ENCODE results near the gene NOL9. TPM values are rescaled to one million over a fixed set of nuclear protein-coding genes. Genes with fewer than 3 reads are reported as not detected.
A peak's percentile ranks its signal among the peaks of the same experiment; 100 is the strongest.
"Not testable (repeated sequence)": the region's sequence is repeated elsewhere in the genome, so short reads cannot be mapped to it uniquely, and the experiment has no call there.

The NOL9 gene
- total RNA-seq, 4 donors from 2014 or later: 13.1 to 35.9 (median 23.3) TPM

DNA sequence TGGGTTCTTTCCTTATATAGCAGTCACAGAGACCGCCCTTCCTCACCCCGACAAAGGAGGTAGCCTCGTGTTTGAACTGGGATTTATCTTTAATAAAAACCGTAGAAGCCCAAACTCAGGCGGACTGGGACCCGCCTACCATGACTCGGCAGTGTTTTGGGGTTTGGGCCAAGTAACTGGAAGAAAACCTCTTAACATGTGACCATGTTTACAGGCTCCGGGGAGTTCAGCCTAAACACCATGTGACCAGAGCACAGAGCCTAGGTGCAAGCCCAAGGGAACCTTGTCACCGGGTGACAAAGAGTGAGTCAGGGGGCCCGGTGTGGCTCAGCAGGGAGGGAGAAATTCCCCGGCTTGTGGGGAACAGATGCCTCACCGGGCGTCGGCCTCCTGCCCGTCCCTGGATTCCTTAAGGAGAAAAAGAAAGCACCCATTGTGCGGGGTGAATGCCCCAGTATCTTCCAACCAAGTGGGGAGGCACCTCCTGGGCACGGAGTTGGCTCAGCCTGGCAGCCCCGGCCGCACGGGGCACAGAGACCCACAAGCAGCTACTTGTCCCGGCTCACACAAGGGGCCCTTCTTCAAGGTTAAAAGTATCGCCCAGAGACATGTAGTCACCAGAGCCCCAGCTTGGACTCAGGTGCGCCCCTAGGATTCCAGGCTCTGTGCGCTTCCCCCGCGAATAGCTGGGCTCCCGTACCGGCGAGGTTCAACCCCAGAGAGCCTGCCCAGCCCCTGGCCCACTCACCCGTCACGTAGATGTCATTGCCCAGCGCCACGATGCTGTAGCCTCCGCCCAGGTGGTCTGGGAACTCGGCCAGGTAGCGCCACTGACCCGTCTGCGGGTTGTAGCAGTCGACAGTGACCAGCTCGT lies 47.0 kb upstream of the NOL9 start:
- intact Hi-C loops (cut with DNase I; ENCODE audit: low total_unique reads): no loop called here
- DNase-seq (ENCODE audit: low spot score in 2 of 2): peak; percentile 95 to 96
- peak overlapping the region; percentile 97 for H3K4me3 ChIP-seq (ENCODE audit: low read depth, poor library complexity, severe bottlenecking)
- WGBS, 2 donors: 0 to 1% methylated on average over 22 to 26 of the region's 40 CpGs
- TF ChIP-seq, protein P1, sequence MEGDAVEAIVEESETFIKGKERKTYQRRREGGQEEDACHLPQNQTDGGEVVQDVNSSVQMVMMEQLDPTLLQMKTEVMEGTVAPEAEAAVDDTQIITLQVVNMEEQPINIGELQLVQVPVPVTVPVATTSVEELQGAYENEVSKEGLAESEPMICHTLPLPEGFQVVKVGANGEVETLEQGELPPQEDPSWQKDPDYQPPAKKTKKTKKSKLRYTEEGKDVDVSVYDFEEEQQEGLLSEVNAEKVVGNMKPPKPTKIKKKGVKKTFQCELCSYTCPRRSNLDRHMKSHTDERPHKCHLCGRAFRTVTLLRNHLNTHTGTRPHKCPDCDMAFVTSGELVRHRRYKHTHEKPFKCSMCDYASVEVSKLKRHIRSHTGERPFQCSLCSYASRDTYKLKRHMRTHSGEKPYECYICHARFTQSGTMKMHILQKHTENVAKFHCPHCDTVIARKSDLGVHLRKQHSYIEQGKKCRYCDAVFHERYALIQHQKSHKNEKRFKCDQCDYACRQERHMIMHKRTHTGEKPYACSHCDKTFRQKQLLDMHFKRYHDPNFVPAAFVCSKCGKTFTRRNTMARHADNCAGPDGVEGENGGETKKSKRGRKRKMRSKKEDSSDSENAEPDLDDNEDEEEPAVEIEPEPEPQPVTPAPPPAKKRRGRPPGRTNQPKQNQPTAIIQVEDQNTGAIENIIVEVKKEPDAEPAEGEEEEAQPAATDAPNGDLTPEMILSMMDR (IDR thresholded peaks at IDR 0.05): no peak
- TF ChIP-seq POLR2A (IDR thresholded peaks at IDR 0.05): peak in 1 of 2 donors; percentile 7

DNA sequence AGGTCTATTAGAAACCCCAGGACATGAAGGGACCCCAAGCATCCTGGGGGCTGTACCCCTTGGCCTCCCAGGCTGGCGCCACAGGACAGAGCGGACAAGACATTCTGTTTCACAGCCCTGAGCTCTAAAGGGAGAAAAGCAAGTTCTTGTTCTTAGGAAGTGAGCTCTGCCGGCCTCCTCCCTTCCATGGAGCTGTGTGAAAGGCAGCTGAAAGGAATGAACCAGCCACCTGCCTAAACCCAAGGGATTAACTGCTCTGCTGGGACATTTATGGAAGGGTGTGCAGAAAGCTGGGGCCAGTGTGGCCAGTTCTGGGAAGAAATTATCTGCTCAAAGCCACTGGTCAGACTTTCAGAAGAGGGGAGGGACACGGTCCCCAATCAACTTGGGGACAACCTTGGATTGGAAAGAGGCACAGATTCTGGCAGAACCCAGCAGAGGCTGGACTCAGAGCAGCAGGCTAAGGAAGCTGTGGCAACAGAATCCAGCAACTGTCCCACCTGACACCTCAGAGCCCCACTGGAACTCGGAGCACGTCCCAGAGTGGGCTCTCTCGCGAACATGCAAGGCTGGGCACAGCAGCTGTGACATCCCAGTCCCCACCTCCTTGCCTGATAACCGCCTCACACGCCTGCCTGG lies 46.2 kb upstream of the NOL9 start:
- H3K4me3 ChIP-seq (ENCODE audit: low read depth, poor library complexity, severe bottlenecking): peak overlapping the region; percentile 97
- intact Hi-C loops (cut with DNase I; ENCODE audit: low total_unique reads): no loop called here
- no peak for DNase-seq (ENCODE audit: low spot score in 2 of 2)
- no peak for TF ChIP-seq POLR2A (IDR thresholded peaks at IDR 0.05)
- TF ChIP-seq, protein P1 (IDR thresholded peaks at IDR 0.05): no peak
- WGBS, 2 donors: 7 to 8% methylated on average over 10 of the region's 10 CpGs

DNA sequence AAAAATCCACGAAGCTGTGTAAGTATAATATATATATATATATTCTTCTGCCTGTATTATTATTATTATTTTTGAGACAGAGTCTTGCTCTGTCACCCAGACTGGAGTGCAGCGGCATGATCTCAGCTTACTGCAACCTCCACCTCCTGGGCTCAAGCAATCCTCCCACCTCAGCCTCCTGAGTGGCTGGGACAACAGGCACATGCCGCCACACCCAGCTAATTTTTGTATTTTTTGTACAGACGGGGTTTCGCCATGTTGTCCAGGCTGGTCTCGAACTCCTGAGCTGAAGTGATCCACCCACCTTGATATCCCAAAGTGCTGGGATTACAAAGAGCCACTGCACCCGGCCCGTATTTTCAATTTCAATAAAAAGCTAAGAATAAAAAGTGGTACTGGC lies 45.7 kb upstream of the NOL9 start:
- intact Hi-C loops (cut with DNase I; ENCODE audit: low total_unique reads); DNase-seq (ENCODE audit: low spot score in 2 of 2); H3K4me3 ChIP-seq (ENCODE audit: low read depth, poor library complexity, severe bottlenecking): not testable (repeated sequence)
- WGBS, 2 donors: 25 to 30% methylated on average over 8 of the region's 8 CpGs

DNA sequence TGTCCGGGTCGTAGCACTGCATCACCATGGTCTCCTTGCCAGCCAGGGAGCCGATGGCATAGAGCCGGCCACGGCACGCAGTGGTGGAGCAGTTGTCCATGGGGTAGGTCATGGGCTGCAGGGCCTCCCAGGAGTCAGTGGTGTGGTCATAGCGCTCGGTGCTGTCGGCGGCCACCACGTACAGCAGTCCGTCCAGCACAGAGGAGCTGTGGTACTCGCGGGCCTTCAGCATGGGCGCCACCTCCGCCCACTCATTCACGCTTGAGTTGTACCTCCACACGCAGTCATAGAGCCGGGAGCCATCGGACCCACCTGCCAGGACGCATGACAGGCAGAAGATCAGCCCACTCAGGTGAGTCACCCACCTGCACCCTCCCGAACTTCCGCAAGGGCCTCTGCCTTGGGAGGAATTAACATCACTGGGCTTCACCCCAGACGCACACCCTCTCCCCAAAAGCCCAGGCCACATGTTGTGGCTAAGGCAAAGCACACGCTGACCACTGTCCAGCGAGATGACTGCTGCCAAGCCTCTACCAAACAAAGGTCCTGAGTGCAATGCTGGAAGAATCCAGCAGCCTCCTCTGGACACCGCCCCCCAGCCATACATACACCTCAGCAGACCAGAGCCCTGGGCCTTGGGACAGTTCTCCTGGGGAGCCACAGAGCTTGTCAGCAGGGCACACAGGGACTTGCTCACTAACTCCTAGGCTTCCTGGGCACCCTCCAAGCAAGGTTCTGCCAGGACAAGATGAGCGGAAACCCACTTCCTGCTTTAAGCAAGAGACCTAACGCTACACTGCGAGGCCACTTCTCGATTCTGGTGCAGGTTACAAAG lies 45.0 kb upstream of the NOL9 start:
- TF ChIP-seq, protein P1 (IDR thresholded peaks at IDR 0.05): no peak
- no peak for TF ChIP-seq POLR2A (IDR thresholded peaks at IDR 0.05)
- no peak overlapping the region for H3K4me3 ChIP-seq (ENCODE audit: low read depth, poor library complexity, severe bottlenecking)
- intact Hi-C loops (cut with DNase I; ENCODE audit: low total_unique reads): no loop called here
- peak in 1 of 2 donors; percentile 87 for DNase-seq (ENCODE audit: low spot score in 2 of 2)
- whole genome bisulfite sequencing, 2 donors: 33 to 57% methylated on average over 20 to 23 of the region's 31 CpGs

DNA sequence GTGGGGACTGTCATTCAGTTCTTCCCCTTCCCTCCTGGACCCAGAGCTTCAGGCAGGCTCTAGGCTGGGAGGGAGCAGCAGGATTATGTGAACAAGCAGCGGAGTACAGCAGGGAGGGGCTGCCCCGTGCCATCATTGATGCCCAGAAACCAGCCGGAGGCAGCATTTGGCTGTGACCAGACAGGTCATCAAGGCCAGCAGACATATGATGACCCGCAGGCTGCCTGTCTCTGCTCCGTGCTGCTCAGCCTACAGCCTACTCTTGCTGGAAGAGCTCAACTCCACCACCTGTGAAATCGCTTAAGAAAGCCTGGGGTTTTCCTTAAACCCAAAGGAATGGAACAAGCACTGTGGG lies 43.4 kb upstream of the NOL9 start:
- TF ChIP-seq, protein P1 (IDR thresholded peaks at IDR 0.05): no peak
- no peak for TF ChIP-seq POLR2A (IDR thresholded peaks at IDR 0.05)
- DNase-seq (ENCODE audit: low spot score in 2 of 2): no peak
- no peak overlapping the region for H3K4me3 ChIP-seq (ENCODE audit: low read depth, poor library complexity, severe bottlenecking)
- WGBS, 2 donors: 51 to 64% methylated on average over 6 of the region's 6 CpGs
- intact Hi-C loops (cut with DNase I; ENCODE audit: low total_unique reads): no loop called here
